Uterus (tissue), 2 donors: ENCODE data around the gene PROP1.

Source experiments
- CTCF ChIP-seq, 4 experiments: fragments of 200-600 bp in 2 of 4; fragments of 450-650 bp in 2 of 4; sonication (generic) in 2 of 4; IDR thresholded peaks; one replicate each; pipeline ENCODE4 v1.5.1; 2016 to 2019; ENCODE audit warnings: antibody characterized with exemption in 4 of 4, mild to moderate bottlenecking in 2 of 4, moderate library complexity in 1 of 4
- POLR2A ChIP-seq, 2 donors: fragments of 450-650 bp; IDR thresholded peaks; one replicate each; pipeline ENCODE4 v1.6.1; 2016; ENCODE audit warnings: antibody characterized with exemption in 2 of 2, mild to moderate bottlenecking in 1 of 2, moderate library complexity in 1 of 2

- TF ChIP-seq CTCF (IDR thresholded peaks at IDR 0.05) (no peak), POLR2A (IDR thresholded peaks at IDR 0.05) (no peak)
These were observed 1.4 kb downstream of the PROP1 start for GRCh38 chr5:177994561-177995190.
